Myocyte (in vitro differentiated cells): ENCODE results near the gene LSM2. TPM values are rescaled to one million over a fixed set of nuclear protein-coding genes. Genes with fewer than 3 reads are reported as not detected.

ENCODE experiments used
- DNase-seq: peaks from one replicate; pipeline ENCODE4 v3.0.0-alpha.2; 2012; ENCODE audit warnings: low read depth
- total RNA-seq: library from RNA; depleted of rRNA; stranded (reverse); fragments of >200 nt; gene quantifications from 2 replicates; pipeline ENCODE4 v1.2.3, GENCODE V29; 2014

Gene LSM2
- total RNA-seq, 1 donor from 2014 or later: 38.8 TPM

DNA sequence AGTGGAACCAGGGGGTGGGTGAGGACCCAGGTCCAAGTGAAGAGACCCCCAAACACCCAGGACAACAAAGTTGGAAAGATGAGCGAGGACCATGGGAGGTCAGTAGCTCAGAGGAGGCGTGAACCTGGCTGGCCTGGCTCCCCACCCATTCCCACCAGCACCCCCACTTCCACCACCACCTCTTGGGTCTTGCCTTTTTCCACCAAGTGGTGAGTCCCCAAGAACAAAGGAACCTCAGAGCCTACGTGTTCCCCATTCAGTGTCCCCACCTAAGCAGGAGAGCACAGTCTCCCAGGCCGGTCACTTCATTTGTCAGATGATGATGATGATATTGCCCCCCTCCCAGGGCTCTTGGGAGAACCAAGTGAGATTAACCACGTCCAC lies 29.1 kb downstream of the LSM2 start:
- DNase-seq: no peak

DNA sequence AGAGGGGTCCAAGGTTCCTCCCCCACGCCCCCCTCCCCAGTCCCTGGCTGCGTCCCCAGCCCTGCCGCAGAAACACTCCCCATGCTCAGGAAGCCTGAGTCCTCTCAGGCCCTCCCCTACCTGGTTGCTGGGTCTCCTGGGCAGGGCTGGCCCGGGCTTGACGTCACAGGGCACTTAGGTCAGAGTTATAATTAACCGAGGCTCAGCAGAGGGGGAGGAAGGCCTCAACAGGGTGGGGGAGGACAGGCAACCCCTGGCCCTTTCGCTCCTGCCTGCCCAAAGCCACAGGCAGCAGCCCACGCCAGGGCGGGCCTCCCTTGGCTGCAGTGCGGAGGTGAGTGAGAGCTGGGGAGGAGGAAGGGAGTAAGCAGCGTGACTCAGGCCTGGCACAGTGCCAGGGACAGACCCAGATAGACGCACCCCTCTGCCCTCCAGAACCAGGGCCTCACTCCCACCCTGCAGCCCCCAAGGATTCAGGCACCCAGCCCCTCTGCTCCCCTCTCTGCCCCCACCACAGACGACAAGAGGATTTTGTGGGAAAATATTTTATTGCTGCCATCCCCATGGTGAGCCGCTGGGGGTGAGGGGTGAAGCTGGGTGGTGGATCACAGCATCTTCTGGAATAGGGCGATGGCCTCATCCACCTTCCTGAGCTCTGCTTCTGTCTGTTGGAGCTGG lies 29.6 kb downstream of the LSM2 start, which contains the start of gene VWA7:
Gene VWA7 (minus strand): TSS at position 340 of the 678 bp plus-strand sequence. CDS start 549 bp downstream, outside the sequence.
- peak; percentile 83 for DNase-seq

DNA sequence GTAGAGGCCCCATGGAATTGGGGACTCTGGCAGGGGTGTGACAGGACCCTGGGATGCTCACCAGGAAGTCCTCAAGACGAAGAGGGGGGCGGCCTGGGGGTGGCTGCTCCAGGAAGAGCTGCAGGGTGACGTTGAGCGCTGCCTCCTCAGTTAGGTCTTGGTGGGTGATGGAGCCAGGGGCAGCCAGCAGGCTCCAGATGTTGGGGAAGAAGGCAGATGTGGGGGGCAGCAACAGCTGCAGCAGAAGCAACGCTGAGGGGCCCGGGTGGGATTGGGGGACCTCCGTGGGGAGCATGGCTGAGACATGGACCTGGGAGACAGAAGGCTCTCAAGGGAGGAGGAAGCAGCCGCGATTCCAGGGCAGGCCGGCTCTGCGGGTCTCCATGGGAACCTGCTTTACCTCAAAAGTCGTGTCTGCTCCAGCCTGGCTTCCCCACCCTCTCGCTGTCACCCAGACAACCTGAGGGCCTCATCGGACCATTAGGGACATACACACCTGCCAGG lies 30.2 kb downstream of the LSM2 start:
- no peak for DNase-seq

- no peak for DNase-seq
Observed at GRCh38 chr6:31775633-31776484, 30.9 kb downstream of the LSM2 start.

GRCh38 chr6:31775184-31775583 lies 31.6 kb downstream of the LSM2 start:
- no peak for DNase-seq

DNA sequence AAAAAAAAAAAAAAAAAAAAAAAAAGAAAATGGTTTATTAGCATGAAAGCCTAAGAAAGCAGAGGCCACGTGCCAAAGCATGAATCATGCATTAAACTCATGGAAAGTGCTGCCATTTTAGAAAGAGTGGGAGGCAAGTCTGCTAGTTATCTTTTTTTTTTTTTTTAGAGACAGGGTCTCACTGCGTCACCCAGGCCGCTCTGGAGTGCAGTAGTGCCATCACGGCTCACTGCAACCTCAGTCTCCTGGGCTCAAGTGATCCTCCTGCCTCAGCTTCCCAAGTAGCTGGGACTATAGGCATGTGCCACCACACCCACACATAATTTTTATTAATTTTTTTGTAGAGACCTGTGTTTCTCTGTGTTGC lies 34.8 kb downstream of the LSM2 start:
- no peak for DNase-seq

DNA sequence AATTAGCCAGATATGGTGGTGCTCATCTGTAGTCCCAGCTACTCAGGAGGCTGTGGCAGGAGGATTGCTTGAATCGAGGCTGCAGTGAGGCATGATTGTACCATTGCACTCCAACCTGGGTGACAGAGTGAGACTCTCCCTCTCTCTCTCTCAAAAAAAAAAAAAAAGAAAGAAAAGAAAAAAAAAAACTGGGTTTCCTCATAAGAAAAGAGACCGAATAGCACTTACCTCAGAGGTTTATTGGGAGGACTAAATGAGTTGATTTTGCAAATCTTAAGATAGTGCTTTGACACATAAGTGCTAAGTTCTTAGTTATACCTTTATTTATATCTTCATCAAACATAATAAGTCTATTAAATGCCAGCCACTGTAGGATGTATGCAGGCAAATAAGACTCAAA lies 35.9 kb downstream of the LSM2 start:
- DNase-seq: no peak

DNA sequence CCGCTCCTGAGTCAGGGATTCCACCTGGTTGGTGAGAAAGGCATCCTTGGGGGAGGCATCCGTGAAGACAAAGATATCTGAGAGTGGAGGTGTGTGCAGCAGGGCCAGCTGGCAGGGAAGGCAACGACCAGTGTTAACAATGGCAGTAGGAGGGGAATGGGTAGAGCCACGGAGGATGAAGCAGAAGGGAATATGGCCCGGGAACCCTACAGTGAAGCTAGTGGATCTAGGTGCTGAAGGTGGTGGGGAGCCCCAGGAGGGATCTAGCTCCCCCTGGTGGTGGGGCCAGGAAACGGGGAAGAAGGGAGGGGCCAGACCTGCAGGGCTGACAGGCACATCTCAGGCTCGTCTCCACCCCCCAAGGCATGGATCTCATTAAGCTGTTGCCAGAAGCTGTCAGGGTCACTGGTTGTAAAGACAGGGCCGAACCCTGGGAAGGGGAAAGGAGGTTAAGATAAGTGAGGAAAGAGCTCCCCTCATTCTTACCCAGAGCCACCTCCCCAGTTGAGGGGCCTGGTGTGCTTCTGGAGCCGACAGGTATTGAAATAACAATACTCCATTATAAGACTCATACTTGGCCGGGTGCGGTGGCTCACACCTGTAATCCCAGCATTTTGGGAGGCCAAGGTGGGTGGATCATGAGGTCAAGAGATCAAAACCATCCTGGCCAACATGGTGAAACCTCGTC lies 36.9 kb downstream of the LSM2 start:
- peak; percentile 65 for DNase-seq

DNA sequence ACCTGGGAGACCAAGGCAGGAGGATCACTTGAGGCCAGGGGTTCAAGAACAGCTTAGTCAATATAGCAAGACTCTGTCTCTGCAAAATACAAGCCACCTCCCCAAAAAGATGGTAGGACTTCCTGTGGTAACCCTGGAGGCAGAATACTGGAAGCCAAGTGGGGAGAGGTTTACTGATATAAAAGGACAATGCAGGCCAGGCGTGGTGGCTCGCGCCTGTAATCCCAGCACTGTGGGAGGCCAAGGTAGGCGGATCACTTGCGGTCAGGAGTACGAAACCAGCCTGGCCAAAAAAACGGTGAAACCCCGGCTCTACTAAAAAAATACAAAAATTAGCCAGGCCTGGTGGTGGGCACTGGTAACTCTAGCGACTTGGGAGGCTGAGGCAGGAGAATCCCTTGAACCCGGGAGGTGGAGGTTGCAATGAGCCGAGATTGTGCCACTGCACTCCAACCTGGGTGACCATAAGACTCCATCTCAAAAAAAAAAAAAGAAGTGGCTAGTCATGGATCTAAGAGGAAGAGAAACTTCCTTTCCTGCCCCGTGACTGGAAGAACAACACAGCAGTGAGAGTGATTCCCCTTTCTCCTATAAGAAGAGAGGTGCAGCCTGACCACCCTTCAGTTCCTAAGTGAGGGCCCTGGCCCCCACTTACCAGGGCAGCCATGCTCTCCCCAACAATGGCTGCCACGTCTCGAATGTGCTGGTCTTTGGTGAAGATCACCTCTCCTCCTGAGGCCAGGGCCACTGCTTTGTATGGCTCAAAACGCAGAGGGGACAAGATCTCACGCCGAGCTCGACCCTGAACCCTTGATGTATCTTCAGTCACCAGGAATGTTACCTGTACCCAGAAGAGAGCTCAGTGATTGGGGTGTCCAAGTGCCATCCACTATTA lies 38.2 kb downstream of the LSM2 start:
- no peak for DNase-seq

DNA sequence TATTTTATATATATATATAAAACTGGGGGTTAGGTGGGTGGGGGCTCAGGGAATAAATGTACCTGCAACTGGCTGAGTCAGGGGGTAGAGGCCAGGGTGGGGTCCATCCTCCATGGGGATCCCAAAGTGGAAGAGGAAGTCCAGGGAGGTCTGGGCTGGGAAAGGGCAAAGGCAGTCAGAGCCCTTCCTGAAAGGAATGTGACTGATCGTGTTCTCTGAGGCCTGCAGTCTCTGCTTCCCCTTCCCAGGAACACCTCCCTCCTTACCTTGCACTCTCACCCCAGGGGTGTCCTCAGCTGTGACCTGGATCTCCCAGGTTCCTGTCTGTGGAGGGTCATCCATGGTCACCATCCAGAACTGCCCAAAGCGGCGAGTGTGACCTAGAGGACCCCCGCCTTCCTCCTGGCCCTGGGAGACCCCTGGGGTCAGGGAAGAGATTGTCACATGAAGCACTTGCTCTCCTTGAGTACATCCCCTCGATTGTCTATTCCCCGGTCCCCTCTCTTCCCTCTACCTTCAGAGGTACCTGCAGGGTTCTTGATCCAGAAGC lies 39.6 kb downstream of the LSM2 start:
- no peak for DNase-seq

GRCh38 chr6:31765910-31766794 lies 40.6 kb downstream of the LSM2 start:
- peak; percentile 13 for DNase-seq

DNA sequence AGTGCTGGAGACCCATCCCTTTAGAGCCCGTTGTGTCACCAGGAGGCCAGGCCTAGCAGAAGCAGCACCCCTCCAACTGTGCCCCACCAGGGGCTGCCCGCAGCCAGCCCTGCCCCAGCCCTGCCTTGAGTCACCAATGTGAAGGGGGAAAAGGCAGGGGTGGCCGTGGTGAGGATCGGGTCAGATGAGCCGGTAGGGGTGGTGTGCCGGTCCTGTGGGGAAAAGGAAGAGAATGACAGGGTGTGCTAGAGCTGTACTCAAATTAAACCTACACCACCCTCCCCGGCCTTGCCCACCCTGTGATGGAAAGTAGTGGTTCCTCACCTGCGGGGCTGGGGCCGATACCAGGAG lies 41.2 kb downstream of the LSM2 start:
- DNase-seq: no peak

GRCh38 chr6:31764198-31764597 lies 42.6 kb downstream of the LSM2 start:
- no peak for DNase-seq

GRCh38 chr6:31763619-31763940 lies 43.2 kb downstream of the LSM2 start:
- peak; percentile 82 for DNase-seq

GRCh38 chr6:31762878-31763618 lies 43.7 kb downstream of the LSM2 start:
- DNase-seq: no peak

GRCh38 chr6:31762356-31762755 lies 44.4 kb downstream of the LSM2 start, which contains the start of gene SAPCD1:
Gene SAPCD1, plus strand, starts transcription at chr6:31762656. Its CDS starts 399 bp downstream, at chr6:31763055.
- DNase-seq: no peak

DNA sequence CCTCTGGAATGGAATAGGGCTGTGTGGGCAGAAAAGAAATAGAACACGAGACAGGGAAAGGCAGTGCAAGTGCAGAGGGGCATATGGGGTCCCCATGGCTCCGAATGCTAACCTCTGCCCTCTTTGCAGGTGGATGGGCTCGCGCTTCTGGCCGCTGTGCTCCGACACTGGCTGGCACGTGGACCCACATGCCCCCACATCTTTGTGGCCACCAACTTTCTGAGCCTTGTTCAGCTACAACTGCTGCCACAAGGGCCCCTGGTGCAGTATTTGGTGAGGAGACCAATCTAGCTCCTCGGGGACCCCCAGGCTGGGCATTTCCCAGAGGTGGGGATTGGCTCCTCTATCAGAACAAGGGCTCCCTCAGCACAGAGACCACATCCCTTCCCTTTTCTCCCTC lies 45.4 kb downstream of the LSM2 start:
- DNase-seq: no peak

GRCh38 chr6:31760790-31761189 lies 46.0 kb downstream of the LSM2 start:
- no peak for DNase-seq

GRCh38 chr6:31758281-31758680 lies 48.5 kb downstream of the LSM2 start:
- no peak for DNase-seq
